Measurements from ENCODE around the gene VWA1.

The VWA1 gene

DNA sequence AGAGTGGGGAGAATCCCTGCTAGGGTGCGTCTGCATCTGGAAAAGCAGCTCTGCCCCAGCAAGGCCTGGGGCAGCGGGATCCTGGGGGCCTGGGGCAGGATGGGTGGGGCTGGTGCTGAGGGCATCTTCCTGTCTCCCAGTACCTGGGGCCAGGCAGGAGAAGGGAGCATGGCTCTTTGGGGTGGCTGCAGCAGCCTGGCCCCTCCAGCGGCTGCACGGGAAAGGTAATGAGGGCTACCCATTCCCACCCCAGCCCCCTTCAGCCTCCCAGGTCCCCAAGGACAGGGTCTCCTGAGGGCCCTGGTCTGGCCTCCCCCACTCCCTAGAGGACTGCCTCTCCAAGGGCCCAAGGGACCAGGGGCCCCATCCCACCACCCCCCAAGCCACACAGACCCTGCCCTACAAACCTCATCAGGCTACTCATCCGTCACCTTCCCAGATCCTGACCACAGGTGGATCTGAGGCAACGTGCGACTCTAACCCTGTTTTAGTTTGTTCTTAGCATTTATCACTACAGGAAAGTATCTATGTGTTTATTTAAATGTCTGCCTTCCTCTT, 13.5 kb upstream of the VWA1 start:
- no peak for DNase-seq (ENCODE audit: low read depth, low spot score)
- TF ChIP-seq, protein P1, sequence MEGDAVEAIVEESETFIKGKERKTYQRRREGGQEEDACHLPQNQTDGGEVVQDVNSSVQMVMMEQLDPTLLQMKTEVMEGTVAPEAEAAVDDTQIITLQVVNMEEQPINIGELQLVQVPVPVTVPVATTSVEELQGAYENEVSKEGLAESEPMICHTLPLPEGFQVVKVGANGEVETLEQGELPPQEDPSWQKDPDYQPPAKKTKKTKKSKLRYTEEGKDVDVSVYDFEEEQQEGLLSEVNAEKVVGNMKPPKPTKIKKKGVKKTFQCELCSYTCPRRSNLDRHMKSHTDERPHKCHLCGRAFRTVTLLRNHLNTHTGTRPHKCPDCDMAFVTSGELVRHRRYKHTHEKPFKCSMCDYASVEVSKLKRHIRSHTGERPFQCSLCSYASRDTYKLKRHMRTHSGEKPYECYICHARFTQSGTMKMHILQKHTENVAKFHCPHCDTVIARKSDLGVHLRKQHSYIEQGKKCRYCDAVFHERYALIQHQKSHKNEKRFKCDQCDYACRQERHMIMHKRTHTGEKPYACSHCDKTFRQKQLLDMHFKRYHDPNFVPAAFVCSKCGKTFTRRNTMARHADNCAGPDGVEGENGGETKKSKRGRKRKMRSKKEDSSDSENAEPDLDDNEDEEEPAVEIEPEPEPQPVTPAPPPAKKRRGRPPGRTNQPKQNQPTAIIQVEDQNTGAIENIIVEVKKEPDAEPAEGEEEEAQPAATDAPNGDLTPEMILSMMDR (IDR thresholded peaks at IDR 0.05; ENCODE audit: insufficient read depth, low read length, missing control alignments), result no peak
- POLR2A ChIA-PET, result no interaction called here
- CTCF ChIA-PET, result interaction anchor here (2.3 kb wide), 1 partner anchor 20 kb away, joined by 10 read pairs; no protein-coding TSS in a partner anchor
- no peak overlapping the region for H3K4me3 ChIP-seq (ENCODE audit: low read depth, low read length)

DNA sequence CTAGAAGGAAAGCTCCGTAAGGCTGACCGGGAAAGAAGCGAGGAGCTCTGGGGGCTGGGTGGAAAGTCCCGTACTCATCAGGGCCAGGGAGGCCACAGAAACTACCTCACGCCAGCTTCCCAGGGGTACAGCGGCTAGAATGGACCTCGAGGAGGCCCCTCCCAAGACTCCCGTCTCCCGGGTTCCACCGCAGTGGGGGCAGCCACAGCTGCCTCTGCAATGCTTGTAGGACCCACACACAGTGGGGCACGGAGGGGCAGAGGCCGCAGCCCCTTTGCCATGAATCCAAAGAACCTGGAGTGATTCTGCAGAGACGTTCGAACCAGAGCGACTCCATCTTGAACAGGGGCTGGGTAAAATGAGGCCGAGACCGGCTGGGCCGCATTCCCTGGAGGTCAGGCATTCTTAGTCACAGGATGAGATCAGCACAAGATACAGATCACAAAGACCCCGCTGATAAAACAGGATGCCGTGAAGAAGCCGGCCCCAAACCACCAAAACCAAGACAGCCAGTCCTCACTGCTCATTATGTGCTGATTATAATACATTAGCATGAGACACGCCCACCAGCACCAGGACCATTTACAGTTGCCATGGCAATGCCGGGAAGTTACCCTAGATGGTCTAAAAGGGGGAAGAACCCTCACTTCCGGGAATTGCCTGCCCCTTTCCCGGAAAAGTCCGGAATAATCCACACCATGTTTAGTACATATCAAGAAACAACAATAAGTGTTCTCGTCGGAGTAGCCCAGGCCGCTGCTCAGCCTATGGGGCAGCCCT, 12.8 kb upstream of the VWA1 start:
- POLR2A ChIA-PET, result no interaction called here
- DNase-seq (ENCODE audit: low read depth, low spot score), result no peak
- TF ChIP-seq, protein P1 (IDR thresholded peaks at IDR 0.05; ENCODE audit: insufficient read depth, low read length, missing control alignments), result no peak
- CTCF ChIA-PET, result interaction anchor here (1.2 to 2.3 kb wide), 2 partner anchors 19 to 23 kb away, joined by 3 to 10 read pairs; no protein-coding TSS in a partner anchor
- no peak overlapping the region for H3K4me3 ChIP-seq (ENCODE audit: low read depth, low read length)

DNA sequence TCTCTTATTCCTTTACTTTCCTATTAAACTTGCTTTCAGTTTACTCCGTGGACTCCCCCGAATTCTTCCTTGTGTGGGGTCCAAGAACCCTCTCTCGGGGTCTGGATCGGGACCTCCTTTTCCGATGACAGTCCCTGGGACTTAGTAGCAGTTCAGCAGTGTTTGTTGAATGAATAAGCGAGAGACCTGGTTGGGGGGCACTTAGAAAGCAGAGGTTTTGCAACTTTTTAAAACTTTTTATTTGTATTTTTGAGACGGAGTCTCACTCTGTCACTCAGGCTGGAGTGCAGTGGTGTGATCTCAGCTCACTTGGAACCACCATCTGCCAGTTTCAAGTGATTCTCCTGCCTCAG, 12.3 kb upstream of the VWA1 start:
- CTCF ChIA-PET, result interaction anchor here (1.2 to 2.3 kb wide), 2 partner anchors 19 to 24 kb away, joined by 3 to 10 read pairs; no protein-coding TSS in a partner anchor
- DNase-seq (ENCODE audit: low read depth, low spot score), result no peak
- TF ChIP-seq, protein P1 (IDR thresholded peaks at IDR 0.05; ENCODE audit: insufficient read depth, low read length, missing control alignments), result no peak
- POLR2A ChIA-PET, result no interaction called here
- H3K4me3 ChIP-seq (ENCODE audit: low read depth, low read length), result no peak overlapping the region

DNA sequence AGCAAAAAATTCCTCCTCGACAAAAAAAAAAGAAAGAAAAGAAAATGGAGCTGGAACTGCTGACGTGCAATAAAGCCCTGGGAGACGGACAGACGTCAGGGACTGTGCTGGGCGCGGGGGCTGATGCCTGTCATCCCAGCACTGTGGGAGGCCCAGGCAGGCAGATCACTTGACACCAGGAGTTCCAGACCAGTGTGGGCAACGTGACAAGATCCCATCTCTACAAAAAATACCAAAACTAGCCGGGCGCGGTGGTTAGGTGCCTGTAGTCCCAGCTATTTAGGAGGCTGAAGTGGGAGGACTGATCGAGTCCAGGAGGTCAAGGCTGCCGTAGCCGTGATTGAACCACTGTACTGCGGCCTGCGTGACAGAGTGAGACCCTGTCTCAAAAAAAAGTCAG, 10.8 kb upstream of the VWA1 start:
- TF ChIP-seq, protein P1 (IDR thresholded peaks at IDR 0.05; ENCODE audit: insufficient read depth, low read length, missing control alignments), result no peak
- DNase-seq (ENCODE audit: low read depth, low spot score), result no peak
- ChIA-PET CTCF (no interaction called here), POLR2A (no interaction called here)
- no peak overlapping the region for H3K4me3 ChIP-seq (ENCODE audit: low read depth, low read length)

DNA sequence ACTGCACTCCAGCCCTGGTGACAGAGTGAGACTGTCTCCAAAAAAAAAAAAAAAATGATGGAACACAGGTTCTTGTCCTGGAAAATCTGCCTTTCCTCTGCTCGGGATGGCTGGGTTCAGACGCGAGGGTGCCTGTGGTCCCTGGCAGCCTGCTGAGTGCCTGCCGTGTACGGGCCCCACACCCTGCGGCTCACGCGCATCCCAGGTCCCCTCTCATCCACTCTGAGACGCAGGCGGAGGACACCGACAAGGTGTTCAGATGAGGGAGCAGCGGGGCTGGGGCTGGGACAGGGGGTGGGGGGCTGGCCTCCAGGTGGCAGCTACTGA, 10.1 kb upstream of the VWA1 start:
- no peak for DNase-seq (ENCODE audit: low read depth, low spot score)
- POLR2A ChIA-PET, result no interaction called here
- CTCF ChIA-PET, result interaction anchor here (1.6 kb wide), 1 partner anchor 15 kb away, joined by 5 read pairs; no protein-coding TSS in a partner anchor
- TF ChIP-seq, protein P1 (IDR thresholded peaks at IDR 0.05; ENCODE audit: insufficient read depth, low read length, missing control alignments), result no peak
- no peak overlapping the region for H3K4me3 ChIP-seq (ENCODE audit: low read depth, low read length)

DNA sequence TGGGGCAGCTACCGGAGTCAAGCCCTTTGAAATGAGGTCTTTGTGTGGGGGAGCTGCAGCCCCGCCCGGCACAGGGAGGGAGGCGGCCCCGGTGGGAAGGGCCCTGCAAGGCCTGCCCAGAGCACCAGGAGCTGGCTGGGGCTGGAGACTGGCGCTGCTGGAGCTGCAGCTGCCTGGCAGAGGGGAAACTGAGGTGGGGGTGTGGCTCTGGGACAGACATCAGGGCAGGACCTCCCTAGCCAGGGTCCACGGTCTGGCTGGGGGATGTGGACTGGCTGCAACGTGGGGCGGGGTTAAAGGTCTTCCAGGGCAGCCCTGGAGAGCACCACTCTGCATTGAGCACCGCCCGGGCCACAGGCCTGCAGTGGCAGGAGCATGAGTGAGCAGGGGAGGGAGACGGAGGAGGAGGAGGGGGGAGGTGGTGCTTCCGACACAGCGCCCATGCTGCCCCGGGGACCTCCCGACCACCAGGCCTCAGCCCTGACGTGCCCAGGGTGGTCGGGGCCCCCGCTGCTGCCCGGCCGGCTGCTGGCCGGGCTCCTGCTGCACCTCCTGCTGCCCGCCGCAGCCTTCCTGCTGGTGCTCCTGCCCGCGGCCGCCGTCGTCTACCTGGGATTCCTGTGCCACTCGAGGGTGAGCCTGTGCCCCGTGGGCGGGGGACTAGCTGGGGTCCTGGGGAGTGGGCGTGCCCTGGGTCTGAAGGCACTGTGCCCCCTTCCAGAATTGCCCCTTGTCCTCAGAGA, 9.6 kb upstream of the VWA1 start:
- TF ChIP-seq, protein P1 (IDR thresholded peaks at IDR 0.05; ENCODE audit: insufficient read depth, low read length, missing control alignments), result no peak
- ChIA-PET CTCF (interaction anchor here (1.6 kb wide), 1 partner anchor 14 kb away, joined by 5 read pairs; no protein-coding TSS in a partner anchor), POLR2A (interaction anchor here (0.7 kb wide), 1 partner anchor 27 kb away, joined by 4 read pairs; the partner anchor contains the start of gene CCNL2)
- H3K4me3 ChIP-seq (ENCODE audit: low read depth, low read length), result no peak overlapping the region
- DNase-seq (ENCODE audit: low read depth, low spot score), result no peak

Measured in AG04449 (cell line).